Mucosa of descending colon (tissue), 3 donors: ENCODE data around the gene TNC. TPM values are rescaled to one million over a fixed set of nuclear protein-coding genes. Genes with fewer than 3 reads are reported as not detected.

Experiments
- ATAC-seq: fragments of 200-7000 bp; cut with Tn5 transposase; one replicate; pipeline ENCODE4 v1.9.1; 2020; ENCODE audit warnings: mild to moderate bottlenecking, moderate library complexity
- DNase-seq, 3 donors: peaks; one replicate each; pipeline ENCODE4 v3.0.0-alpha.2; 2020
- H3K36me3 ChIP-seq: fragments of 200-600 bp; one replicate; pipeline ENCODE4 v1.8.0; 2021; ENCODE audit warnings: low read depth, mild to moderate bottlenecking
- H3K4me1 ChIP-seq: fragments of 200-600 bp; one replicate; pipeline ENCODE4 v1.8.0; 2021; ENCODE audit warnings: low read depth, mild to moderate bottlenecking
- H3K4me3 ChIP-seq: fragments of 200-600 bp; one replicate; pipeline ENCODE4 v1.8.0; 2021; ENCODE audit warnings: mild to moderate bottlenecking
- H3K9me3 ChIP-seq: fragments of 200-600 bp; one replicate; pipeline ENCODE4 v1.8.0; 2021; ENCODE audit warnings: mild to moderate bottlenecking
- CTCF ChIP-seq: fragments of 200-600 bp; IDR thresholded peaks from one replicate; pipeline ENCODE4 v1.8.0; 2022; ENCODE audit warnings: antibody characterized with exemption, mild to moderate bottlenecking
- intact Hi-C, 2 donors: fragments of 100-400 bp; cut with DNase I in 1 of 2; cut with micrococcal nuclease in 1 of 2; formaldehyde crosslinking; loops; one replicate each; pipeline versions ENCODE4 v1.11.0 to v1.11.1; 2022; cut with DNase I, micrococcal nuclease
- total RNA-seq, 3 donors: library from RNA; stranded (reverse); fragmentation: NEBNext Ultra II Directional in 2 of 3; extraction: Animal tissue kit (Norgen Biotek cat#: 25700) in 2 of 3; gene quantifications; one replicate each; pipeline versions ENCODE4 v1.2.1 to v1.2.4, GENCODE V29; 2021 to 2023
- donor health status: DM: no; HTN: no; CAD: no; lungs with moderate emphysema.
- donor health status: DM: no; HTN: no; CAD: no.
- donor health status: DM: no; HTN: yes; CAD: no.

Gene TNC
- total RNA-seq, 3 donors from 2014 or later = 6.5 to 216 (median 48.0) TPM

- ATAC-seq (no peak), DNase-seq (no peak)
- no peak for TF ChIP-seq CTCF
- Histone ChIP-seq H3K4me3 (no peak overlapping the region), H3K36me3 (no peaks in the 10 kb centered on the region), H3K4me1 (no peaks in the 10 kb centered on the region), H3K9me3 (no peaks in the 10 kb centered on the region)
- intact Hi-C loops = no loop called here
Observed at GRCh38 chr9:115111874-115112273, 6.1 kb downstream of the TNC start.

- intact Hi-C loops = no loop called here
- no peak for ATAC-seq
- no peak for TF ChIP-seq CTCF
- Histone ChIP-seq H3K9me3 (no peaks in the 10 kb centered on the region), H3K36me3 (no peaks in the 10 kb centered on the region), H3K4me1 (no peaks in the 10 kb centered on the region), H3K4me3 (no peak overlapping the region)
- no peak for DNase-seq
Observed at GRCh38 chr9:115109486-115109885, 8.5 kb downstream of the TNC start.

GRCh38 chr9:115107701-115108100, 10.3 kb downstream of the TNC start:
- no peak overlapping the region for H3K4me3 ChIP-seq
- DNase-seq (no peak), ATAC-seq (no peak)
- H3K4me1 ChIP-seq = no peaks in the 10 kb centered on the region
- no peaks in the 10 kb centered on the region for H3K9me3 ChIP-seq
- intact Hi-C loops = no loop called here
- no peak for TF ChIP-seq CTCF
- H3K36me3 ChIP-seq = no peaks in the 10 kb centered on the region

GRCh38 chr9:115106642-115107041, 11.3 kb downstream of the TNC start:
- no peaks in the 10 kb centered on the region for H3K36me3 ChIP-seq
- ATAC-seq (no peak), DNase-seq (no peak)
- TF ChIP-seq CTCF = no peak
- no peaks in the 10 kb centered on the region for H3K4me1 ChIP-seq
- no peaks in the 10 kb centered on the region for H3K9me3 ChIP-seq
- intact Hi-C loops = no loop called here
- no peak overlapping the region for H3K4me3 ChIP-seq

GRCh38 chr9:115106001-115106400, 12.0 kb downstream of the TNC start:
- ATAC-seq (no peak), DNase-seq (no peak)
- intact Hi-C loops = no loop called here
- H3K4me3 ChIP-seq = no peak overlapping the region
- no peak for TF ChIP-seq CTCF
- no peaks in the 10 kb centered on the region for H3K4me1 ChIP-seq
- no peaks in the 10 kb centered on the region for H3K9me3 ChIP-seq
- H3K36me3 ChIP-seq = no peaks in the 10 kb centered on the region

GRCh38 chr9:115104908-115105307, 13.0 kb downstream of the TNC start:
- DNase-seq (no peak), ATAC-seq (no peak)
- Histone ChIP-seq H3K4me1 (no peaks in the 10 kb centered on the region), H3K36me3 (no peaks in the 10 kb centered on the region), H3K9me3 (no peaks in the 10 kb centered on the region), H3K4me3 (no peak overlapping the region)
- no peak for TF ChIP-seq CTCF
- intact Hi-C loops = no loop called here
